Measurements from ENCODE around the gene MSGN1.
A peak's percentile ranks its signal among the peaks of the same experiment; 100 is the strongest.

The MSGN1 gene

GRCh38 chr2:17850151-17850550 lies 33.9 kb downstream of the MSGN1 start:
- no peak for DNase-seq

GRCh38 chr2:17851731-17852585 lies 35.7 kb downstream of the MSGN1 start:
- DNase-seq, result peak; percentile 14

GRCh38 chr2:17853799-17854198 lies 37.5 kb downstream of the MSGN1 start:
- DNase-seq, result no peak

- DNase-seq, result no peak
These were observed 40.8 kb downstream of the MSGN1 start for GRCh38 chr2:17857021-17857420.

- no peak for DNase-seq
These were observed 41.8 kb downstream of the MSGN1 start for GRCh38 chr2:17858064-17858463.

- no peak for DNase-seq
These were observed 47.3 kb downstream of the MSGN1 start for GRCh38 chr2:17863539-17863938.

- no peak for DNase-seq
These were observed 48.4 kb downstream of the MSGN1 start for GRCh38 chr2:17864676-17865075.

GRCh38 chr2:17867133-17867532 lies 50.9 kb downstream of the MSGN1 start:
- no peak for DNase-seq

Data from NCI-H1436 (cell line).